GM23248 (cell line): Measurements from ENCODE around the gene LRRC8E.

Experiments used
- EZH2 ChIP-seq: fragments of 200-600 bp; sonication (generic); IDR thresholded peaks from 2 replicates; pipeline ENCODE4 v1.6.1; 2018; ENCODE audit warnings: antibody characterized with exemption, mild to moderate bottlenecking; ENCODE audit not compliant: insufficient read depth, poor library complexity, severe bottlenecking
- EZH2phosphoT487 ChIP-seq: fragments of 200-600 bp; sonication (generic); IDR thresholded peaks from 2 replicates; pipeline ENCODE4 v1.6.1; 2018; ENCODE audit warnings: antibody characterized with exemption, moderate library complexity, mild to moderate bottlenecking, low read depth; ENCODE audit not compliant: insufficient read depth

GRCh38 chr19:7909471-7910067, 21.3 kb downstream of the LRRC8E start:
- TF ChIP-seq EZH2 (no peak), EZH2phosphoT487 (no peak)
